Mucosa of rectum (tissue), 2 donors: ENCODE results near the gene LOXL1.

Source experiments
- H3K27ac ChIP-seq, 2 donors: one replicate each; pipeline ENCODE4 v1.7.0; 2013; ENCODE audit warnings: inconsistent platforms in 2 of 2, low read depth in 2 of 2, low read length in 2 of 2
- H3K27me3 ChIP-seq, 2 donors: one replicate each; pipeline ENCODE4 v1.7.0; 2013; ENCODE audit warnings: low read length in 2 of 2; ENCODE audit not compliant: control insufficient read depth in 2 of 2, insufficient read depth in 2 of 2
- H3K36me3 ChIP-seq, 2 donors: one replicate each; pipeline ENCODE4 v1.7.0; 2013; ENCODE audit warnings: low read length in 2 of 2; ENCODE audit not compliant: control insufficient read depth in 2 of 2, insufficient read depth in 2 of 2
- H3K4me1 ChIP-seq, 2 donors: one replicate each; pipeline ENCODE4 v1.7.0; 2013; ENCODE audit warnings: low read length in 2 of 2, mild to moderate bottlenecking in 1 of 2; ENCODE audit not compliant: control insufficient read depth in 2 of 2, insufficient read depth in 2 of 2
- H3K4me3 ChIP-seq, 2 donors: one replicate each; pipeline ENCODE4 v1.7.0; 2013; ENCODE audit warnings: low read length in 2 of 2
- H3K9ac ChIP-seq, 2 donors: one replicate each; pipeline ENCODE4 v1.7.0; 2013; ENCODE audit warnings: low read length in 2 of 2, low read depth in 1 of 2, mild to moderate bottlenecking in 1 of 2
- H3K9me3 ChIP-seq, 2 donors: one replicate each; pipeline ENCODE4 v1.7.0; 2013; ENCODE audit warnings: low read length in 2 of 2; ENCODE audit not compliant: control insufficient read depth in 2 of 2
- donor health status: healthy.
- donor health status: Normal muscosa, but diverticular disease.

LOXL1 gene

GRCh38 chr15:73923156-73923487, 3.1 kb upstream of the LOXL1 start:
- Histone ChIP-seq H3K27ac (peak overlapping the region; percentile 23 to 72), H3K27me3 (no peaks in the 10 kb centered on the region), H3K36me3 (no peaks in the 10 kb centered on the region), H3K4me3 (no peak overlapping the region), H3K9me3 (no peaks in the 10 kb centered on the region), H3K9ac (no peak overlapping the region), H3K4me1 (peaks cover 22 to 28% of the 10 kb centered on the region in 2 donors)

GRCh38 chr15:73923488-73924164, 2.6 kb upstream of the LOXL1 start:
- Histone ChIP-seq H3K27ac (peak overlapping the region; percentile 54 to 72), H3K9ac (no peak overlapping the region), H3K9me3 (no peaks in the 10 kb centered on the region), H3K4me3 (no peak overlapping the region), H3K27me3 (no peaks in the 10 kb centered on the region), H3K36me3 (no peaks in the 10 kb centered on the region), H3K4me1 (peaks cover 24 to 28% of the 10 kb centered on the region in 2 donors)

GRCh38 chr15:73924171-73924921, 1.9 kb upstream of the LOXL1 start:
- Histone ChIP-seq H3K27ac (peak overlapping the region; percentile 54 to 72), H3K27me3 (peaks cover 0 to 6% of the 10 kb centered on the region in 2 donors), H3K9ac (no peak overlapping the region), H3K4me3 (no peak overlapping the region), H3K36me3 (no peaks in the 10 kb centered on the region), H3K9me3 (no peaks in the 10 kb centered on the region), H3K4me1 (peaks cover 24 to 28% of the 10 kb centered on the region in 2 donors)

GRCh38 chr15:73925848-73926218, 429 bp upstream of the LOXL1 start:
- peak overlapping the region; percentile 12 to 52 for H3K27ac ChIP-seq
- H3K9me3 ChIP-seq = no peaks in the 10 kb centered on the region

GRCh38 chr15:73927003-73927475, 777 bp downstream of the LOXL1 start:
- Histone ChIP-seq H3K9ac (peak overlapping the region; percentile 34 to 63), H3K9me3 (no peaks in the 10 kb centered on the region), H3K27ac (peak overlapping the region; percentile 11 to 52), H3K4me1 (peaks cover 26 to 28% of the 10 kb centered on the region in 2 donors), H3K4me3 (peak overlapping the region; percentile 57 to 58), H3K36me3 (no peaks in the 10 kb centered on the region), H3K27me3 (peaks cover 0 to 6% of the 10 kb centered on the region in 2 donors)

More at GRCh38 chr15:73925848-73926218, 429 bp upstream of the LOXL1 start:
- H3K9ac ChIP-seq = peak overlapping the region in 1 of 2 donors; percentile 63
- H3K27me3 ChIP-seq = peaks cover 0 to 6% of the 10 kb centered on the region in 2 donors
- peaks cover 26 to 28% of the 10 kb centered on the region in 2 donors for H3K4me1 ChIP-seq
- peak overlapping the region in 1 of 2 donors; percentile 24 for H3K4me3 ChIP-seq
- no peaks in the 10 kb centered on the region for H3K36me3 ChIP-seq

GRCh38 chr15:73927476-73928240, 1.4 kb downstream of the LOXL1 start:
- Histone ChIP-seq H3K9ac (peak overlapping the region in 1 of 2 donors; percentile 63), H3K9me3 (no peaks in the 10 kb centered on the region), H3K4me3 (peak overlapping the region; percentile 54 to 58), H3K36me3 (no peaks in the 10 kb centered on the region), H3K4me1 (peaks cover 26 to 28% of the 10 kb centered on the region in 2 donors), H3K27me3 (peaks cover 0 to 6% of the 10 kb centered on the region in 2 donors), H3K27ac (peak overlapping the region; percentile 11 to 52)

- Histone ChIP-seq H3K36me3 (no peaks in the 10 kb centered on the region), H3K27me3 (peaks cover 0 to 6% of the 10 kb centered on the region in 2 donors), H3K9ac (no peak overlapping the region), H3K4me3 (peak overlapping the region; percentile 54 to 58), H3K4me1 (peaks cover 24 to 26% of the 10 kb centered on the region in 2 donors), H3K27ac (no peak overlapping the region), H3K9me3 (no peaks in the 10 kb centered on the region)
These were observed 1.9 kb downstream of the LOXL1 start for GRCh38 chr15:73928241-73928579.

- H3K27me3 ChIP-seq = peaks cover 0 to 6% of the 10 kb centered on the region in 2 donors
- H3K9me3 ChIP-seq = no peaks in the 10 kb centered on the region
- peaks cover 15 to 20% of the 10 kb centered on the region in 2 donors for H3K4me1 ChIP-seq
- H3K9ac ChIP-seq = no peak overlapping the region
- H3K4me3 ChIP-seq = no peak overlapping the region
- H3K27ac ChIP-seq = no peak overlapping the region
- H3K36me3 ChIP-seq = no peaks in the 10 kb centered on the region
These were observed 2.8 kb downstream of the LOXL1 start for GRCh38 chr15:73928971-73929627.

GRCh38 chr15:73930371-73930770, 4.1 kb downstream of the LOXL1 start:
- Histone ChIP-seq H3K4me1 (peaks cover 10 to 15% of the 10 kb centered on the region in 2 donors), H3K9ac (no peak overlapping the region), H3K36me3 (no peaks in the 10 kb centered on the region), H3K27me3 (peaks cover 0 to 6% of the 10 kb centered on the region in 2 donors), H3K4me3 (no peak overlapping the region), H3K9me3 (no peaks in the 10 kb centered on the region), H3K27ac (no peak overlapping the region)
